GM21381 (cell line): Measurements from ENCODE around the gene KANK4.

ENCODE experiments used
- ATAC-seq: cut with Tn5 transposase; IDR thresholded peaks from one replicate; pipeline ENCODE4 v1.9.1; 2021; ENCODE audit warnings: mild to moderate bottlenecking, moderate library complexity; ENCODE audit not compliant: unreplicated experiment

Gene KANK4

GRCh38 chr1:62213075-62213914, 105.9 kb downstream of the KANK4 start:
- ATAC-seq: no peak

DNA sequence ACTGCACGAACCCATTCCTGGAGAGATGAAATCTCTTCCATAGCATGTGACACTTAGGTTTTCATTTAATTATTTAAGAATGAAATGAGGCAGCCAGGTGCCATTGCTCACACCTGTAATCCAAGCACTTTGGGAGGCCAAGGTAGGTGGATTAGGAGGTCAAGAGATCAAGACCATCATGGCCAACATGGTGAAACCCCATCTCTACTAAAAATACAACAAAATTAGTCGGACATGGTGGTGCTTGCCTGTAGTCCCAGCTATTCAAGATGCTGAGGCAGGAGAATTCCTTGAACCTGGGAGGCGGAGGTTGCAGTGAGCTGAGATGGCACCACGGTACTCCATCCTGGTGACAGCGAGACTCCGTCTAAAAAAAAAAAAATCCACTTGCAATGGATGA, 106.8 kb downstream of the KANK4 start:
- no peak for ATAC-seq

DNA sequence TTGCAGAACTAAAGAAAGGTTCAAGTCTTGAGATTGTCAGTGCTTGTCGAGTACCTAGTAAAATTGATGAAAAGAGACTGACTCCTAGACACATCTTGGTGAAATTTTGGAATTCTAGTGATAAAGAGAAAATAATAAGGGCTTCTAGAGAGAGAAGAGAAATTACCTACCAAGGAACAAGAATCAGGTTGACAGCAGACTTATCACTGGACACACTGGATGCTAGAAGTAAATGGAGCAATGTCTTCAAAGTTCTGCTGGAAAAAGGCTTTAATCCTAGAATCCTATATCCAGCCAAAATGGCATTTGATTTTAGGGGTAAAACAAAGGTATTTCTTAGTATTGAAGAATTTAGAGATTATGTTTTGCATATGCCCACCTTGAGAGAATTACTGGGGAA, 108.3 kb downstream of the KANK4 start:
- ATAC-seq: no peak

DNA sequence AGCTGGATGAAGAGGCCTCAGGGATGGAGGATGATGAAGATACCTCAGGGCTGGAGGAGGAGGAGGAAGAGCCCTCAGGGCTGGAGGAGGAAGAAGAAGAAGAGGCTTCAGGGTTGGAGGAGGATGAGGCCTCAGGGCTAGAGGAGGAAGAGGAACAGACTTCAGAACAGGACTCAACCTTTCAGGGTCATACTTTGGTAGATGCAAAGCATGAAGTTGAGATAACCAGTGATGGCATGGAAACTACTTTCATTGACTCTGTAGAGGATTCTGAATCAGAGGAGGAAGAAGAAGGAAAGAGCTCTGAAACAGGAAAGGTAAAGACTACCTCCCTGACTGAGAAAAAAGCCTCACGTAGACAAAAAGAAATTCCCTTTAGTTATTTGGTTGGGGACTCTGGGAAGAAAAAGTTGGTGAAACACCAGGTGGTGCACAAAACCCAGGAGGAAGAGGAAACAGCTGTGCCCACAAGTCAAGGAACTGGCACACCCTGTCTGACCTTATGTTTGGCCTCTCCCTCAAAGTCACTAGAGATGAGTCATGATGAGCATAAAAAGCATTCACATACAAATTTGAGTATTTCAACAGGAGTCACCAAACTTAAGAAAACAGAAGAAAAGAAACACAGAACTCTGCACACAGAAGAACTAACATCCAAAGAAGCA, 109.2 kb downstream of the KANK4 start:
- no peak for ATAC-seq

DNA sequence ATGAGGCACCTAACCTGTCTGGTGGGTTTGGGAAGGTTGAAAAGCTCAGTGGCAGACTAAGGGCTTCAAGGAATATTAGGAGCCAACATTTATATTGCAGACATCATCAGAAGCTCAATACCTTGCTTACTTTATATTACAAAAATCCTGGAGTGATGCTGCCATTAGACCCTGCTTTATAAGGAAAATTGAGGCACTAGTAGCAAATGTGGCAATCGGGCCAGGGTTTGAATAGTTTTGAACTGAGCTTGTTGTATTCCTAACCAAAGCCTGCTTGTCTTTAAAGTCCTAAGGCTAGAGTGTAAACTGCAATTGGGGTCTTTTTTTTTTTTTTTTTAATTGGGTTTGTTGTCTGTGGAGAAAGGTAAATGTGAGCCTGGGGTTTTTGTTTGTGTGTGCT, 110.3 kb downstream of the KANK4 start:
- ATAC-seq: no peak

- no peak for ATAC-seq
Observed at GRCh38 chr1:62208087-62208486, 111.1 kb downstream of the KANK4 start.

GRCh38 chr1:62207187-62207586, 112.0 kb downstream of the KANK4 start:
- ATAC-seq: no peak

DNA sequence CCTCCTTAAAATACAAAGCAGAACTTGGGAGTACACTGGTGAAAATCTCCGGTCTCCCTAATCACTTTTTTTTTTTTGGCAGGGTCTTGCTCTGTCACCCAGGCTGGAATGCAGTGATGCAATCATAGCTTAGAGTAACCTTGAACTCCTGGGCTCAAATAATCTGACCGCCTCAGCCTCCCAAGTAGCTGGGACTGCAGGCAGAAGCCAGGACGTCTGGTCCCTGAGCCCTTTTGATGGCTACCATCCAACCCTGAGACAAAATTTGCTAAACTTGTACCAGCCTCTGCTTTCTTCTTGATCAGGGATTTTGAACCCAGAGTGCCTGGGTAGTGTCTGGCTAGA, 120.5 kb downstream of the KANK4 start:
- no peak for ATAC-seq

DNA sequence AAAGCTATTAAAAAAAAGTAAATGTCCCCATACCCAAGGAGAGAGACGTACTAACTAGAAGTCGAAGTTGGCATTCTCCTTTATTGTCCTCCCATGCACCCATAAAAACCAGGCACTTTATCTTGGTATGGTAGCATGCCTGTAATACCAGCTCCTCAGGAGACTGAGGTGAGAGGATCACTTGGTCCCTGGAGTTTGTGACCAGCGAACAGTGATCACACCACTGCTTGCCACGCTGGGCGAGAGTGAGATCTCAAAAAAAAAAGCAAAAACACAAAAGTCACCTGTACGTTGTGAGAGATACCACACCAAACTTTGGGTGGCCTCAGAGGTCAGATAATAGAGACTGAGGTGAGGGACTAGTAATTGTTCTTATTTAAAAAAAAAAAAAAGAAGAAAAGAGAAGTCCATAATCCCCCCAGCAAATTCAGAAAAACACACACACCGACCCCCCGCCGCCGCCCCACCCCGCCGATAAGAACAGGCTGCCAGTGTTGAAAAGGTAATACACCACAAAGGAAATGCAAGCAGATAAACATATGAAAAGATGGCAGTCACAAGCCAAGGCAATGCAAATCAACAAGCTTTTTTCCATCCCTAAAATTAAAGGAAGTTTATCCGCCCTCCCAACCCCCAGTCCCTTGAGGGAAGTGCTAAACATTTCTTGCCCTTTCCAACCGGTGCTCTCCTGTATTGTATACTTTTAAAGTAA, 121.0 kb downstream of the KANK4 start:
- no peak for ATAC-seq

- ATAC-seq: no peak
Observed at GRCh38 chr1:62196086-62196690, 123.0 kb downstream of the KANK4 start.

DNA sequence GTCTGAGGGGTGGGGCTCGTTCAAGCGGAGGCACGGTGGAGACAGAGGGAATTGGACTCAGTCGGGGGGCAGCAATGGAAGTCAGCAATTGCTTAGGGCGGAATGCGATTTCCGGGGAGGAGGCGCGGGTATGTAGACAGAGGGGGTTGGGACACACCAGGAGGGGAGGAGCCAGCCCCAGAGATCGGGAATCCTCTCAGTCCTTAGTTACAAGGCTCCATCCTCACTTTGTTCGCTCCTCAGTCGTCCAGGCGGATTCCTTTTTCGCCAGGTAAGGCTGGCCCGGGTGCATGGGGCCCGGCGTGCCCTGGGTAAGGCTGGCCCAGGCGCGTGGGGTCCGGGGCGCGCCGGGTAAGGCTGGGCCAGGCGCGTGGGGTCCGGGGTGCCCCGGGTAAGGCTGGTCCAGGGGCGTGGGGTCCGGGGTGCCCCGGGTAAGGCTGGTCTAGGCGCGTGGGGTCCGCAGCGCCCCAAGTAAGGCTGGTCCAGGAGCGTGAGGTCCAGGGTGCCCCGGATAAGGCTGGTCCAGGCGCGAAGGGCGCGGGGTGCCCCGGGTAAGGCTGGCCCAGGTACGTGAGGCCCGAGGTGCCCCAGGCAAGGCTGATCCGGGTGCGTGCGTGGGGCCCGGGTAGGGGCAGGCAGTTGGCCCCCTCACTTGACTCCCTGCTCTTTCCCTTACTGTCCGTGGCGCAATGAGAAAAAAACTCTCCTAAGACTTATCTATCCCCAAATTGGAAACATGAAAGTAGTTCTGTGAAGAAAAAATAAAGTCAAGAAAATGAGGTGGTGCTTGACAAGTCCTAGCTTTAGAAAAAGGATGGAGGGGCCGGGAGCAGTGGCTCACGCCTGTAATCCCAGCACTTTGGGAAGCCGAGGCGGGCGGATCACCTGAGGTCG, 124.3 kb downstream of the KANK4 start, which contains the start of gene L1TD1:
Gene L1TD1 (plus strand): TSS at position 199 of the 894 bp plus-strand sequence. CDS start 11,780 bp downstream, outside the sequence.
- no peak for ATAC-seq

GRCh38 chr1:62188111-62188510, 131.1 kb downstream of the KANK4 start:
- no peak for ATAC-seq

- ATAC-seq: no peak
Observed at GRCh38 chr1:62187548-62187947, 131.7 kb downstream of the KANK4 start.
